Natural killer cell (primary cell): ENCODE results near the gene RBM6. TPM values are rescaled to one million over a fixed set of nuclear protein-coding genes. Genes with fewer than 3 reads are reported as not detected.

Experiments
- ATAC-seq, 3 donors: fragments of 150-1000 bp in 2 of 3; fragments of 200-7000 bp in 1 of 3; cut with Tn5 transposase; 1 replicate in 1 of 3; 2 replicates in 2 of 3; pipeline ENCODE4 v1.10.0; 2021; ENCODE audit warnings: mild to moderate bottlenecking in 2 of 3, moderate library complexity in 2 of 3
- DNase-seq, 2 donors: peaks; one replicate each; pipeline versions ENCODE4 v3.0.0 to v3.0.0-alpha.2; 2013 to 2021; ENCODE audit warnings: mixed read lengths in 1 of 2
- H3K27ac ChIP-seq: one replicate; pipeline ENCODE4 v1.5.1; 2013; ENCODE audit warnings: mild to moderate bottlenecking, low read length
- H3K27me3 ChIP-seq: one replicate; pipeline ENCODE4 v1.6.1; 2013; ENCODE audit warnings: low read length; ENCODE audit not compliant: control insufficient read depth, insufficient read depth
- H3K36me3 ChIP-seq: one replicate; pipeline ENCODE4 v1.6.1; 2013; ENCODE audit warnings: low read length; ENCODE audit not compliant: control insufficient read depth, insufficient read depth
- H3K4me1 ChIP-seq: one replicate; pipeline ENCODE4 v1.6.1; 2013; ENCODE audit warnings: low read length; ENCODE audit not compliant: control insufficient read depth, insufficient read depth
- H3K4me3 ChIP-seq: one replicate; pipeline ENCODE4 v1.5.1; 2013; ENCODE audit warnings: low read length
- H3K9me3 ChIP-seq: one replicate; pipeline ENCODE4 v1.6.1; 2013; ENCODE audit warnings: low read length; ENCODE audit not compliant: control insufficient read depth, insufficient read depth
- H3K27ac Mint-ChIP-seq, 2 donors: one replicate each; pipeline ENCODE4 v1.8.0; 2022; ENCODE audit warnings: mild to moderate bottlenecking in 2 of 2, mixed read lengths in 2 of 2, moderate library complexity in 1 of 2
- H3K27me3 Mint-ChIP-seq, 2 donors: one replicate each; pipeline ENCODE4 v1.8.0; 2022; ENCODE audit warnings: low read depth in 2 of 2, mixed read lengths in 2 of 2
- H3K36me3 Mint-ChIP-seq: one replicate; pipeline ENCODE4 v1.8.0; 2022; ENCODE audit warnings: mixed read lengths
- H3K4me1 Mint-ChIP-seq, 2 donors: one replicate each; pipeline ENCODE4 v1.8.0; 2022; ENCODE audit warnings: mixed read lengths in 2 of 2
- H3K4me3 Mint-ChIP-seq: one replicate; pipeline ENCODE4 v1.8.0; 2022; ENCODE audit warnings: mild to moderate bottlenecking, moderate library complexity, mixed read lengths
- H3K9me3 Mint-ChIP-seq, 2 donors: one replicate each; pipeline ENCODE4 v1.8.0; 2022; ENCODE audit warnings: mixed read lengths in 2 of 2
- WGBS: methylation state at CpG from one replicate; pipeline ENCODE4 v1.1.7; 2013; ENCODE audit warnings: missing lambda C conversion rate; ENCODE audit not compliant: insufficient coverage; 5-methylcytosine and 5-hydroxymethylcytosine counted together
- intact Hi-C: fragments of 100-400 bp; cut with micrococcal nuclease; formaldehyde crosslinking; loops from one replicate; pipeline ENCODE4 v1.14.2; 2022
- total RNA-seq, 4 donors: library from RNA; stranded (reverse); fragments of 120-200 nt in 1 of 4; gene quantifications; one replicate each; pipeline versions ENCODE4 v1.2.3 to v1.2.4, GENCODE V29; 2013 to 2022
- TF ChIP-seq, protein P1 (sequence below): fragments of 200-600 bp; IDR thresholded peaks from one replicate; pipeline ENCODE4 v1.8.0; 2022; ENCODE audit warnings: antibody characterized with exemption

The RBM6 gene
- total RNA-seq, 3 donors from 2014 or later (not counting 1 experiment from before 2014, with no cell fraction given), result 155 to 193 (median 157) TPM

DNA sequence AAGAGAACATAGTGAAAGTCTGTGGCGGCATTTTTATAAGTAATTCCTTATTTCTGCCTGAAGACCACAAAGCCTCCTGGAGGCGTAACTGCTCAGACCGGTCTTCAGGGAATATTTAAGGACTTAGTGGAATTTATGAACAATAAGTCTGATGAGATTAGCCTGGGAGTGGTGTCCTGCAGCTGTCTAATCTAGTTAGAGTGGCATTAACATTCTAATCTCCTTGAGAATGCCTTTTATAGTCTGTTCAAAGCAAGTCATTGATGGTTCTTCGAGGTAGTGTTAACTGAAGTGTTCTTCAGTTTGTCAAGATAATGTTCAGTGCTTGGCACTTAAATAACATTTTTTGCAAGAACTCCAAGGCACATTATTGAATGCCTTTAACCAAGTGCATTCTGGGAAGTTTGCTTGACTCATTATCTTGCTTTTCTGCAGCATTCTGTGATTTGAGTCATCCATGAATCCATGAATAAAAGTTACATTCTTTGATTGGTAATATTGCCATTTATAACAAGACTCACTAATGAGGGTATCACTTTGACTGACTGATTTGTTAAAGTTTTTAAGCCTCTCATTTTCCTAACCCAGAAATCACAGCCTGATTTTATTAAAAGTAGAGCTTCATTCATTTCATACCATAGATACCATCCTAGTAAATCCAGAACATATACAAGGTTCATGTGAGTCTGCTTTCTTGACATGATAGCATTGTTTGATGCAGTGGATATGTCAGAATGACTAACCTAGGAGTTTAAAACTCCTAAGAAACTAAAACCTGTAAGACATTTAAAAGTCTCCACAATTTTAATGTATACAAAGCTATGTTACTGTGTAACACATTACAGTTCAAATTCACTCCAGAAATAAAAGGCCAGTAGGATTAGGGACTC lies 161.3 kb downstream of the RBM6 start:
- Histone ChIP-seq H3K9me3 (no peaks in the 10 kb centered on the region), H3K27me3 (no peaks in the 10 kb centered on the region), H3K4me3 (no peak overlapping the region), H3K36me3 (peaks cover 85% of the 10 kb centered on the region), H3K4me1 (no peaks in the 10 kb centered on the region), H3K27ac (no peak overlapping the region)
- DNase-seq (no peak), ATAC-seq (no peak)
- H3K36me3 Mint-ChIP-seq, result peaks cover 27% of the 10 kb centered on the region
- intact Hi-C loops, result no loop called here
- H3K9me3 Mint-ChIP-seq, result no peaks in the 10 kb centered on the region
- H3K4me3 Mint-ChIP-seq, result no peak overlapping the region
- TF ChIP-seq, protein P1, sequence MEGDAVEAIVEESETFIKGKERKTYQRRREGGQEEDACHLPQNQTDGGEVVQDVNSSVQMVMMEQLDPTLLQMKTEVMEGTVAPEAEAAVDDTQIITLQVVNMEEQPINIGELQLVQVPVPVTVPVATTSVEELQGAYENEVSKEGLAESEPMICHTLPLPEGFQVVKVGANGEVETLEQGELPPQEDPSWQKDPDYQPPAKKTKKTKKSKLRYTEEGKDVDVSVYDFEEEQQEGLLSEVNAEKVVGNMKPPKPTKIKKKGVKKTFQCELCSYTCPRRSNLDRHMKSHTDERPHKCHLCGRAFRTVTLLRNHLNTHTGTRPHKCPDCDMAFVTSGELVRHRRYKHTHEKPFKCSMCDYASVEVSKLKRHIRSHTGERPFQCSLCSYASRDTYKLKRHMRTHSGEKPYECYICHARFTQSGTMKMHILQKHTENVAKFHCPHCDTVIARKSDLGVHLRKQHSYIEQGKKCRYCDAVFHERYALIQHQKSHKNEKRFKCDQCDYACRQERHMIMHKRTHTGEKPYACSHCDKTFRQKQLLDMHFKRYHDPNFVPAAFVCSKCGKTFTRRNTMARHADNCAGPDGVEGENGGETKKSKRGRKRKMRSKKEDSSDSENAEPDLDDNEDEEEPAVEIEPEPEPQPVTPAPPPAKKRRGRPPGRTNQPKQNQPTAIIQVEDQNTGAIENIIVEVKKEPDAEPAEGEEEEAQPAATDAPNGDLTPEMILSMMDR, result no peak
- H3K27me3 Mint-ChIP-seq, result no peaks in the 10 kb centered on the region
- peaks cover 0 to 11% of the 10 kb centered on the region in 2 donors for H3K4me1 Mint-ChIP-seq
- no peak overlapping the region for H3K27ac Mint-ChIP-seq
- 96% methylated on average over 4 of the region's 4 CpGs for WGBS

DNA sequence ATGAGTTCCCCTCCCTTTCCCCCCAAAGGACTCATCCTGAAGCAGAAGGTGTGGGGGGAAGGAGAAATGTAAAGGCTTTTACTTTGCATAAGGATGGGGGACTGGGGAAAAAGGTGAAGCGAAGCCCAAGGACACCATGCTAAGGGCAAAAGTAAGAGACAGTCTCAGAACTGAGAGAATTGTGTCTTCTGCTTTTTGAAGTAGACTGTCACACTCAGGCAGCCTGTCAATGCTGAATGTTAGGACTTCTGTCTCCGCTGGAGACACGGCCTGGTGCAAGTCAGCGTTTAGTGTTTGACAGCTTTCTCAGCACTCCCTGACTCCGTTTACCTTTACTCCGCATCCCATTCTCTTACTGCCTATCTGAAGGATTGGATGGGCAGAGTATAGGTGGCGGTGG lies 162.6 kb downstream of the RBM6 start:
- TF ChIP-seq, protein P1, result no peak
- no peaks in the 10 kb centered on the region for H3K9me3 Mint-ChIP-seq
- intact Hi-C loops, result no loop called here

DNA sequence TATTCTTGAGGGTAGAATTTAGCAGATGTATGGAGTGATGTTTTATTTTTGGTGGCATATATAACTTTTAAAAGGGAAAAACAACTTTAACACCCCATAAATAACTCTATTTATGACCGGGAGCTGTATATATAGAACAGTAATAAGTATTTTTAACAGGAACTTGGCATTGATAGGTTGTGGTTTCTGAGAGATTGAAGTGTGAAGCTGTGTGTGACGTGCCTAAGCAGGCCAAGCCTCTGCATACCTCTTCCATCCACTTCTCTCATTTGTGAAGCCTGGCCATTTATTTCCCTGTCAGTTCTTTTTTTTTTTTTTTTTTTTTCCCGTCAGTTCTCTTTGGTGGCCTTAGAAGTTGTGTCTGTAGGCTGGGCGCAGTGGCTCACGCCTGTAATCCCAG lies 171.8 kb downstream of the RBM6 start:
- Mint-ChIP-seq H3K36me3 (peaks cover 53% of the 10 kb centered on the region), H3K4me3 (peak overlapping the region; percentile 9), H3K4me1 (peaks cover 18 to 33% of the 10 kb centered on the region in 2 donors), H3K27ac (peak overlapping the region; percentile 87 to 89), H3K27me3 (no peaks in the 10 kb centered on the region), H3K9me3 (no peaks in the 10 kb centered on the region)
- H3K9me3 ChIP-seq, result no peaks in the 10 kb centered on the region
- H3K27me3 ChIP-seq, result no peaks in the 10 kb centered on the region
- no peak overlapping the region for H3K4me3 ChIP-seq
- TF ChIP-seq, protein P1, result no peak
- DNase-seq (peak in 1 of 2 donors; percentile 28), ATAC-seq (peak; percentile 87 to 89 (median 88))
- WGBS, result 100% methylated on average over 2 of the region's 5 CpGs
- H3K4me1 ChIP-seq, result peaks cover 8% of the 10 kb centered on the region
- peak overlapping the region; percentile 48 for H3K27ac ChIP-seq
- intact Hi-C loops, result no loop called here
- peaks cover 93% of the 10 kb centered on the region for H3K36me3 ChIP-seq

More for the DNA sequence above, 162.6 kb downstream of the RBM6 start:
- H3K4me1 Mint-ChIP-seq, result peaks cover 0 to 5% of the 10 kb centered on the region in 2 donors
- 94% methylated on average over 7 of the region's 7 CpGs for WGBS
- H3K4me3 ChIP-seq, result no peak overlapping the region
- H3K27ac ChIP-seq, result no peak overlapping the region
- no peaks in the 10 kb centered on the region for H3K27me3 ChIP-seq
- ATAC-seq (no peak), DNase-seq (no peak)
- no peaks in the 10 kb centered on the region for H3K27me3 Mint-ChIP-seq
- H3K4me3 Mint-ChIP-seq, result no peak overlapping the region
- peaks cover 87% of the 10 kb centered on the region for H3K36me3 ChIP-seq
- H3K4me1 ChIP-seq, result no peaks in the 10 kb centered on the region
- no peak overlapping the region for H3K27ac Mint-ChIP-seq
- peaks cover 36% of the 10 kb centered on the region for H3K36me3 Mint-ChIP-seq
- no peaks in the 10 kb centered on the region for H3K9me3 ChIP-seq
